ENCODE data around the gene SMIM36. TPM values are rescaled to one million over a fixed set of nuclear protein-coding genes. Genes with fewer than 3 reads are reported as not detected.
"Not testable (repeated sequence)": the region's sequence is repeated elsewhere in the genome, so short reads cannot be mapped to it uniquely, and the experiment has no call there.

SMIM36 gene
- total and polyA plus RNA-seq, 2 of the 8 experiments (the other 6 are each of a cell fraction or from before 2014, with no cell fraction given): not detected

GRCh38 chr17:55446581-55447205 is 64.6 kb downstream of the SMIM36 start (continued):
- TF ChIP-seq TEAD4 (IDR thresholded peaks at IDR 0.05; ENCODE audit: low read depth, low read length) (no peak), POU5F1 (IDR thresholded peaks at IDR 0.05; ENCODE audit: low read depth, low read length) (no peak), YY1 (IDR thresholded peaks at IDR 0.05; ENCODE audit: low read depth, low read length) (no peak), ASH2L (IDR thresholded peaks at IDR 0.05; ENCODE audit: low read length) (no peak), SAP30 (IDR thresholded peaks at IDR 0.05; ENCODE audit: insufficient read depth, insufficient replicate concordance, low read length) (no peak), USF2 (IDR thresholded peaks at IDR 0.05; ENCODE audit: low read length) (no peak), FOSL1 (IDR thresholded peaks at IDR 0.05; ENCODE audit: insufficient read depth, low read depth, low read length) (no peak), BCL11A (IDR thresholded peaks at IDR 0.05; ENCODE audit: low read depth in 2 of 2, low read length in 2 of 2) (no peak)

DNA sequence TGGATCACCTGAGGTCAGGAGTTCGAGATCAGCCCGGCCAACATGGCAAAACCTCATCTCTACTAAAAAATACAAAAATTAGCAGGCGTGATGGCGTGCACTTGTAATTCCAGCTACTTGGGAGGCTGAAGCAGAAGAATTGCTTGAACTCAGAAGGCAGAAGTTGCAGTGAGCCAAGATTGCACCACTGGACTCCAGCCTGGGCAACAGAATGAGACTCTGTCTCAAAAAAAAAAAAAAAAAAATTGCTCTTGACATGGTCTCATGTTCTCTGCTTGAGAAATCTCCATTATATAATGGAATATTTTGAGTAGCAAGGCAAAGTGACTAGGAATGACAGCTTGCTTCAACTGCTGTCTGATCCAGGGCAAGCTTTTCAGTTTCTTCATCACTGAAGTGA is 65.2 kb downstream of the SMIM36 start:
- H3K56ac ChIP-seq (replicated peaks; ENCODE audit: insufficient read length, low read depth, low read length); POLR2A ChIA-PET (ENCODE audit: partially characterized antibody): not testable (repeated sequence)

More for the DNA sequence above, 65.2 kb downstream of the SMIM36 start:
- H4K5ac ChIP-seq (ENCODE audit: insufficient read length, low read depth, low read length); FAIRE-seq; H3K18ac ChIP-seq (ENCODE audit: extremely low read depth, low read length); H3K23ac ChIP-seq (ENCODE audit: insufficient read length); H3K4ac ChIP-seq (replicated peaks; ENCODE audit: insufficient read length, low read depth, low read length); H2AFZ ChIP-seq (ENCODE audit: low read length); CTCF ChIA-PET (ENCODE audit: partially characterized antibody); H4K91ac ChIP-seq (replicated peaks; ENCODE audit: insufficient read length, low read length); H3K14ac ChIP-seq (ENCODE audit: insufficient read length); DNase-seq (ENCODE audit: low read depth in 1 of 2, low spot score in 2 of 2); H3K23me2 ChIP-seq (ENCODE audit: low read depth, low read length); H2BK15ac ChIP-seq (ENCODE audit: low read length); H3K79me2 ChIP-seq (ENCODE audit: control insufficient read depth in 1 of 2, insufficient read depth in 2 of 2, low read length in 2 of 2); H4K8ac ChIP-seq (ENCODE audit: extremely low read depth, insufficient read depth, low read length); H3K9ac ChIP-seq (replicated peaks in 1 of 4; ENCODE audit: extremely low read depth in 1 of 4, low read depth in 3 of 4, low read length in 3 of 4); H3K27me3 ChIP-seq (replicated peaks in 1 of 4; ENCODE audit: control insufficient read depth in 3 of 4, extremely low read depth in 1 of 4, insufficient read depth in 3 of 4, low read length in 3 of 4); H2BK5ac ChIP-seq (ENCODE audit: low read depth, low read length); H3K4me2 ChIP-seq (ENCODE audit: insufficient read depth in 1 of 2, low read depth in 2 of 2, low read length in 2 of 2); H2BK120ac ChIP-seq (replicated peaks; ENCODE audit: low read depth, low read length); H3K27ac ChIP-seq (ENCODE audit: low read depth, low read length); H3K79me1 ChIP-seq (ENCODE audit: low read depth, low read length); H3K36me3 ChIP-seq (ENCODE audit: control insufficient read depth in 2 of 4, insufficient read depth in 4 of 4, low read length in 3 of 4); H2BK12ac ChIP-seq (ENCODE audit: low read depth, low read length); H4K20me1 ChIP-seq (replicated peaks in 1 of 2; ENCODE audit: control insufficient read depth in 1 of 2, insufficient read depth in 2 of 2, low read length in 2 of 2); H2BK20ac ChIP-seq (ENCODE audit: low read length); H3K4me1 ChIP-seq (replicated peaks in 1 of 4; ENCODE audit: control insufficient read depth in 3 of 4, insufficient read depth in 4 of 4, low read length in 3 of 4); H2AK5ac ChIP-seq (ENCODE audit: low read depth, low read length); H3K9me3 ChIP-seq (ENCODE audit: insufficient read depth in 2 of 2, low read depth in 1 of 2, low read length in 1 of 2); H3K4me3 ChIP-seq (ENCODE audit: extremely low read depth in 1 of 4, insufficient read depth in 2 of 4, low read depth in 3 of 4, low read length in 4 of 4): not testable (repeated sequence)
- WGBS, 2 experiments (ENCODE audit: extremely low coverage in 1 of 2, insufficient coverage in 1 of 2, insufficient read length in 1 of 2, insufficient replicate concordance in 2 of 2, low coverage in 1 of 2, low lambda C conversion rate in 2 of 2, missing lambda C conversion rate in 1 of 2): 86% methylated on average over 4 of the region's 4 CpGs; no CpG with 5 or more reads in 1 of the 2 experiments

All from H1 (cell line).